ENCODE data around the gene SEPTIN2.

DNA sequence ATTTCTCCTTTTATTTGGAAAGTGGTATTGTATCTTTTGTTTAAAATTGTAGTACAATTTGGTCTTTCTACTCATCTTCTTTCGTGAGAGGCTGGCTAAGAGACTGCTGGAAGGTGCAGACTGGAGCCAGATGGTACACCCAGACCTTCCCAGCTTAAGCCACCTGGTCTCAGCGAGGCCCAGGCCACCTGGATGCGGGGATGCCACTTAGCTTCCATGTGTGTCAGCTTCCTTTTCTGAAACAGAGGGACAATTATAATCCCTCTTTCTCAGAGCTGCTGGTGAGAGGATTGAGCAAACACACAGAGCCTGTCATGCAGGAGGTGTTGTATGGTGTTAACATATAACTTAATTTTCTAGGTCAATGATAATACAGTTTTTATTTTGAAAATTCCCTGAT lies 57.7 kb downstream of the SEPTIN2 start:
- TF ChIP-seq YY1 (IDR thresholded peaks at IDR 0.05; ENCODE audit: insufficient read depth, insufficient read length) (no peak), SUZ12 (IDR thresholded peaks at IDR 0.05; ENCODE audit: extremely low read depth, insufficient read depth, insufficient read length) (no peak), ZNF274 (IDR thresholded peaks at IDR 0.05; ENCODE audit: low read depth, low read length) (no peak)

Data from NT2/D1 (cell line).